ENCODE data around the gene ISLR2.

The ISLR2 gene

DNA sequence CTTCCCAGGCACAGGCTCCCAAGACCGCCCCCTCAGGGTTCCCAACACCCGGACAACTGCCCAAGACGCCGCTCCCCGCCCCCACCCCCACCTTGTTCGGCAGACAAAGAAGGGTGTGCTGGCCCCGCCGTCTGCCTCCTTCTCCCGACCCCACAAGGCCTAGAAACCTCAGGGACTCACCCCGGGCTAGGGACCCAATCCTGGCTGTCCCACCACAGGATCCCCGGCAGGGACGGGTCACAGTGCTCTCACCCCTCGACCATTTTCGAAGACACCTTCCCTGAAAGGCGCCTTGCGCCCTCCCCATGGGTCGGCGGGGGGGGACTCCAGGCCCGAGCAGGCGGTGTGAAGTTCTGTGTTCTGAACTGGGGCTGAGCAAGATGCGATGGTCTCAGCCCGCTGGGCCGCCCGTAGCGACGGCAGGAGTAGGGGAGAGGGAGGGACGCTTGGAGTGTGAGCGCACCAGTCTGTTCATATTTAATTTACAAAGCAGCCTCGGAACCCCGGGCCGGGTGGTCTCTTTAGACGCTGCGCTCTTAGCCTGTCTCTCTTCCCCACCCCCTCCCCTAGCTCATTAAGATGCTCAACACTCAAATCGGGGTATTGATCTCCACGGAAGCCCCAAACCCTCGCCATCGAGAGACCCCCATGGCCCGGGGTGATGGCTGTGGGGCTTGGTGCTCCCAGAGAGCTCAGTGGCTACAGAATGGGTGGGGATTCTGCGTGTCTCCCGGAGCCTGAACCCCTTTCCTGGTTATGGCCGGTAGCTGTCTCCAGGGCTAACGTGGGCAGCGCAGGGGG lies 1.4 kb upstream of the ISLR2 start:
- no peak for DNase-seq (ENCODE audit: low read depth)

DNA sequence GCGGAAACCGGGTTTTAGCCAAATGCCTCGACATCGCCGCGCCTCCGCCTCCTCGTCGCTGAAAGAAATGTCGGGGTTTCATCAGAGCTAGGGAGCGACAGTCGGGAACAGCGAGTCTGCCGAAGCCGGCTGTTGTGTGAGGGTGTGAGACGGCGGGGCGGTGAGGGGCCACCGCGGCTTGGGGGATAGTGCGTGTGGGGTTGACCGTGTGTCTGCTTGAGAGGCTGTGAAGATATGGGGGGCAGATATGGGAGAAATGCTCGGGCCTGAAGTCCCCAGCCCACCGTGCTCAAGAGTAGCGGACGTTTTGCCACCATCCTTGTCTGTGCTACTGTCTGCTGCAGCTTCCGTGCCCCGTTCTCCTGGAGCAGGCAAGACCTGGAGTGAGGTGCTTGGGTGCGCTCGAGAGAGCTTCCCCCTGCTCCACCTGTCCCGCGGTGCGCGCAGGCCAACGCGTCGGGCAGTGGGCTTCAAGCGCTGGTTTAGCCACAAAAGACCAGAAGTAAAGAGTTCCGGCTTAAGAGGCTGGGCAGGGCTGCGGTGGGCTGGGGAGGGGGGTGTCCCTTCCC lies 716 bp upstream of the ISLR2 start:
- no peak for DNase-seq (ENCODE audit: low read depth)

DNA sequence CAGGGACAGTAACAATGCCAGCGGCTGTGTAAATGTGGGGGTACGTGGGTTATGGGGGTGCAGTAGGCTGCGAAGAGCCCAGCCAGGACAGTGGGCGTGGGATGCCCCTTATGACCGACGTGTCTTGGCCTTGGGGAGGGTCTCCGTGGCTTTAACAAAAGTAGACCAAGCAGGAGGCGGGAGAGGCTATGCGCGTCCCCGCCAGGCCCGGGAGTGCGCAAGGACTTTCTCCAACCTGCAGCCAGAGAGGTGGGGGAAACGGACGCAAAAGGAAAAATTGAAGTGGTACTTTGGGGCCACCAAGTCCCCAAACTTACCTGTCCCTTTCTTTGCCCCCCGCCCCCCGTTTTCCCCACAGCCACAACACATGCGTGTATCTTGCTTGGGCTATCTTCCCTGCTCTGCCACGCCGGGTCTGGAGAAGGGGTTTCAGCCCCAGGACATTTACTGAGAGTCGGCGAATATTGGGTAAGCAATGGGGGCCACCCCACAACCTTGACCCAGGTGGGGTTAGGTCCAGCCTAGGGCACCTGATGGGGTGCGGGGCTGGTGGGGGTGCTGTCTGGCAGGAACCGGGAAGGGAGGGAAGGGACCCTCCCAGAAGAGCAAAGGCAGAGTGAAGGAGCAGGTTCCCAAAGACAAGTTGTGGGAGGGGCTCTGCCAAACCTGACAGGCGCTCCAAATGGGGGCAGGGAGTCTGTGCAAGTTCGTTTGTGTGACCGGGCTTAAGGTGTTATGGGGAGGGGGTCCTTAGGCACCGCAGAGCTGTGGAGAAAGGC lies 652 bp downstream of the ISLR2 start:
- no peak for DNase-seq (ENCODE audit: low read depth)

DNA sequence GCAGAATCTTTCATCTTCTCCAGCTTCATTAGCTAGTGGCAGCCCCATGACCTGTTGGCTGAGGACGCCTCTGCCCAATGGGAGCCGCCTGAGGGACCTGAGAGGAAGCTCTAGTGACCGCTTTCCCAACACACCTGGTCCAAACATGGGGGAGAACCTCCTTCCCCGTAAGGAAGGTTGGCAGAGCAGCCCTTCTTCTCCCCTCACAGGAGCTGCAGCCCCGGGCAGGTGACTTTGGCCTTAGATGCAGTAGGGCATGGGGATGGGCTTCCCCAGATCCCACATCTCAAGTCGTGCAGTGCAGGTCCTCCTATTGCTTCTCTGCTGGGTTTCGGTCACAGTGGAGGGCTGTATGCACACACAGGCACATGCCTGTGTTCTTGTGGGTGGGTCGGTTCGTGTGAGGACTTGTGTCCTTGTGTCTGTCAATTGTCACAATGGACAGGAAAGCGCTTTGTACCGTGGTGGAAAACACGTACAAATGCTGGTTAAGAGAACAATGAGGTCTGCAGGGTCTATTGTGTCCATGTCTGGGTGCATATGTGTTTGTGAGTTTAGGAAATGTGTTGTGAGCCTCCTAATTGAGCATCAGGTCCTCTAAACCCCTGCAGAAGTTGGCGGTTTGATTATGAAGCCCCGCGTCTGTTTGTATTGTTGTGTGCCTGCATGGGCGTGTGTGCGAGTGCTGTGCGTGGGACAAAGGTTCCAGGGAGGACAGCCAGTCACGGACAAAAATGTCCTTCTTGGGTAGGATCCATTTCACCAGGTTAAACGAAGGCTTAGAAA lies 1.4 kb downstream of the ISLR2 start:
- DNase-seq (ENCODE audit: low read depth) = no peak

DNA sequence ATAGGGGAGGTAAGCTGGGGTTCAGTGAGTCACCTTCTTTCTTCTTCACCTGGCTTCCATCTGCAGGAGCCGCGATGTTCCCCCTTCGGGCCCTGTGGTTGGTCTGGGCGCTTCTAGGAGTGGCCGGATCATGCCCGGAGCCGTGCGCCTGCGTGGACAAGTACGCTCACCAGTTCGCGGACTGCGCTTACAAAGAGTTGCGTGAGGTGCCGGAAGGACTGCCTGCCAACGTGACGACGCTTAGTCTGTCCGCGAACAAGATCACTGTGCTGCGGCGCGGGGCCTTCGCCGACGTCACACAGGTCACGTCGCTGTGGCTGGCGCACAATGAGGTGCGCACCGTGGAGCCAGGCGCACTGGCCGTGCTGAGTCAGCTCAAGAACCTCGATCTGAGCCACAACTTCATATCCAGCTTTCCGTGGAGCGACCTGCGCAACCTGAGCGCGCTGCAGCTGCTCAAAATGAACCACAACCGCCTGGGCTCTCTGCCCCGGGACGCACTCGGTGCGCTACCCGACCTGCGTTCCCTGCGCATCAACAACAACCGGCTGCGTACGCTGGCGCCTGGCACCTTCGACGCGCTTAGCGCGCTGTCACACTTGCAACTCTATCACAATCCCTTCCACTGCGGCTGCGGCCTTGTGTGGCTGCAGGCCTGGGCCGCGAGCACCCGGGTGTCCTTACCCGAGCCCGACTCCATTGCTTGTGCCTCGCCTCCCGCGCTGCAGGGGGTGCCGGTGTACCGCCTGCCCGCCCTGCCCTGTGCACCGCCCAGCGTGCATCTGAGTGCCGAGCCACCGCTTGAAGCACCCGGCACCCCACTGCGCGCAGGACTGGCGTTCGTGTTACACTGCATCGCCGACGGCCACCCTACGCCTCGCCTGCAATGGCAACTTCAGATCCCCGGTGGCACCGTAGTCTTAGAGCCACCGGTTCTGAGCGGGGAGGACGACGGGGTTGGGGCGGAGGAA lies 2.6 kb downstream of the ISLR2 start:
- no peak for DNase-seq (ENCODE audit: low read depth)

DNA sequence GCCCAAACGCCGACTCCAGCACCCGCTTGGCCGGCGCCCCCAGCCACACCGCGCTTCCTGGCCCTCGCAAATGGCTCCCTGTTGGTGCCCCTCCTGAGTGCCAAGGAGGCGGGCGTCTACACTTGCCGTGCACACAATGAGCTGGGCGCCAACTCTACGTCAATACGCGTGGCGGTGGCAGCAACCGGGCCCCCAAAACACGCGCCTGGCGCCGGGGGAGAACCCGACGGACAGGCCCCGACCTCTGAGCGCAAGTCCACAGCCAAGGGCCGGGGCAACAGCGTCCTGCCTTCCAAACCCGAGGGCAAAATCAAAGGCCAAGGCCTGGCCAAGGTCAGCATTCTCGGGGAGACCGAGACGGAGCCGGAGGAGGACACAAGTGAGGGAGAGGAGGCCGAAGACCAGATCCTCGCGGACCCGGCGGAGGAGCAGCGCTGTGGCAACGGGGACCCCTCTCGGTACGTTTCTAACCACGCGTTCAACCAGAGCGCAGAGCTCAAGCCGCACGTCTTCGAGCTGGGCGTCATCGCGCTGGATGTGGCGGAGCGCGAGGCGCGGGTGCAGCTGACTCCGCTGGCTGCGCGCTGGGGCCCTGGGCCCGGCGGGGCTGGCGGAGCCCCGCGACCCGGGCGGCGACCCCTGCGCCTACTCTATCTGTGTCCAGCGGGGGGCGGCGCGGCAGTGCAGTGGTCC lies 3.5 kb downstream of the ISLR2 start:
- no peak for DNase-seq (ENCODE audit: low read depth)

DNA sequence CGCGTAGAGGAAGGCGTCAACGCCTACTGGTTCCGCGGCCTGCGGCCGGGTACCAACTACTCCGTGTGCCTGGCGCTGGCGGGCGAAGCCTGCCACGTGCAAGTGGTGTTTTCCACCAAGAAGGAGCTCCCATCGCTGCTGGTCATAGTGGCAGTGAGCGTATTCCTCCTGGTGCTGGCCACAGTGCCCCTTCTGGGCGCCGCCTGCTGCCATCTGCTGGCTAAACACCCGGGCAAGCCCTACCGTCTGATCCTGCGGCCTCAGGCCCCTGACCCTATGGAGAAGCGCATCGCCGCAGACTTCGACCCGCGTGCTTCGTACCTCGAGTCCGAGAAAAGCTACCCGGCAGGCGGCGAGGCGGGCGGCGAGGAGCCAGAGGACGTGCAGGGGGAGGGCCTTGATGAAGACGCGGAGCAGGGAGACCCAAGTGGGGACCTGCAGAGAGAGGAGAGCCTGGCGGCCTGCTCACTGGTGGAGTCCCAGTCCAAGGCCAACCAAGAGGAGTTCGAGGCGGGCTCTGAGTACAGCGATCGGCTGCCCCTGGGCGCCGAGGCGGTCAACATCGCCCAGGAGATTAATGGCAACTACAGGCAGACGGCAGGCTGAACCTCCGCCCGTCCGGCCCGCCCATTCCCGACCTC lies 4.1 kb downstream of the ISLR2 start:
- no peak for DNase-seq (ENCODE audit: low read depth)

DNA sequence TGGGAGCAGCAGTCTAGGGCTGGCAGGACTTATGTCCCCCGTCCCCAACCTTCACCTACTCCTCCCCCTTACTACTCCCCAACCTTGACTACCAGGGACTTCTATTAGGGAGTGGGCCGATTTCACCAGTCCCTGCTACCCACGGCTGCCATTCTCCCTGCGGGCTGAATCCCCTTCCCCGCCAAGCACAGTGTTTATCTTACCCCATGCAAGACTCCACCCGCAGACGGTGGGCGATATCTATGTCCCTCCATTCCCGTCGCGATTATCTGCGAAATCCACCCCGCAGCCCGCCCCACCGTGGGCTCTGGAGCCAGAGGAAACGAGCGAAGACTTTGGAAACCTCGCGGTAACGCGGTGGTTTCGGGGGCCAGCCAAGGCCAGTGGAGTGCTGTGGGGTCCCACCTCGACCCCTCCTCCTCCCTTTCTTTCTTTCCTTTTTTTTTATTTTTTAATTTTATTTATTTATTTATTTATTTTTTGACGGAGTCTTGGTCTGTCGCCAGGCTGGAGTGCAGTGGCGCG lies 4.7 kb downstream of the ISLR2 start:
- no peak for DNase-seq (ENCODE audit: low read depth)

DNA sequence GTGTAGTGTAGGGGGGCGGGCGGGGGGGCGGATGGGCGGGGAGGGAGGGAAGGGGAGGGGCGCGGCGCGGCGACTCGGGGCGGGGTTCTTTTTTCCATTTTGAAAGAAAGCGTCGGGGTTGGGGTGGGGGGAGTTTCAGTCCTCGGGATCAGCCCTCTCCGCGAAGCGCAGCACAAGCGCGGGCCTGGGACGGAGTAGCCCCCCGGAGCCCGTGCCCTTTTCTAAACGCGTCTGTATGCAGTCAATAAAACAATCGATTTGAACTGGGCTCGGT lies 6.1 kb downstream of the ISLR2 start:
- no peak for DNase-seq (ENCODE audit: low read depth)

DNA sequence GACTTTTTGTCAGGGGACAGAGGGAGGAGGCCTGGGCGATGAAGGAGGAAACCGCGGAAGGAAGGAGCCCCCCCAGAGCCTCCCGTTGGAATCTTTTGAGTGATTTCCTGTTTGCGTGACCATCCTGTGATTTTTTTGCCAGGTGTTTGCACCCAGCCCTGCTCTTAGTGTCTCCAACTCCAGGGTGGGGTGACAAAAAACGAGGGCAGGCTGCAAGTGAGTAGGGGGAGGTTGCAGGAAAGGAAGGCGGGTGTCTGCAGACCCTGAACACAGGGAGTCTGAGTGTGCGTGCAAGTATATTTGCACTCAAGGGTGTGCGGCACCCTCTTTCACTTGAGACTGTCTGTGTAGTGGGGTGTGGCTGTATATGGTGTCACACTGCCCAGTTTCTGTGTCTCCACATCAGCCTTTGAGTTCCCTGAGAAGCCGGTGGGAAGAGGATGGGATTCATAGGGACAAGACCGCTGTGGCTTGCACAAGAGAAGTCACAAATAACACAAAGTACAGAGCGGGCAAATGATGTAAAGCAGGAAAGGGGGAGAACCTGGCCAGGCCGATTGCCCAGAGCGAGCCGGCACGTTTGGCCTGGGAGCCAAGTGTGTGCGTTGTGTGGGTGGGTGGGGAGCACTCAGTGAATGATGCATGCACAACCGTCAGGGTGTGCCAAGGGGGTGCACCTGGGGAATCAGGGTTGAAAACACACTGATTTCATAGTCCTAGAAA lies 6.6 kb downstream of the ISLR2 start:
- no peak for DNase-seq (ENCODE audit: low read depth)

DNA sequence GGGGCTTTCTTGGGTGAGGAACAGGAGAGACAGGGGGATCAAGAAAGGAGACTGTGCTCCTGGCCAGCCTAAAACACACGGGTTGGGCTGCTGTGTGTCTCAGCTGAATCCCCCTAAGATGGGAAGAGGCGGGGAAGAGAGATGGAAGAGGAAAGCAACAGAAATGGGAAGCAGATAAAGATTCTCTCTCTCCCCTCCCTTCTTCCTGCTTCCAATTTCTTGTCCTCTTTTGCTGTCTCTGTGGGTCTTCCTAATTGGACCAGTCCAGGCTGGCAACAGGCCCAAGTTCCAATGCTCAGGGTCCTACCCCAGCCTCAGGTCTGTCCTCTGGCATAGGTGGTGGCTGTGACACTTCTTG lies 7.1 kb downstream of the ISLR2 start:
- no peak for DNase-seq (ENCODE audit: low read depth)

DNA sequence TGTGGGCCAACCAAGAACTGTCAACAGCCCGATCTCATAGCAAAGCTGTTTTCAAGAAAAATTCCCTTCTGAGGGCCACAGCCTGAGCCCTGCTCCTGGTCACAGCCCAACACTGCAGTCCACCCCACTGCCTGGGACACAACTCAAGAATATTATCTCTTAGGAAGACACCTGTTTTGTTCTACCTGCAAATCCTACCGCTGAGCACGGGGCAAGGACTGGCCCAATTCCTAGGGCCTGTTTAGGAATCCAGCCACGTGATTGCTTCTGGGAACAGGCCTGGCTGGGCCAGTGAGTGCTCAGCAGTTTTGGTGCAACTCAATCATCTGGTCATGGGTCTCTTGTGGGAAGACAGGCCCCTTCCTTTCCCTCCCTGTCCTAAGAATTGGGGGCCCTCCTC lies 8.3 kb downstream of the ISLR2 start:
- no peak for DNase-seq (ENCODE audit: low read depth)

DNA sequence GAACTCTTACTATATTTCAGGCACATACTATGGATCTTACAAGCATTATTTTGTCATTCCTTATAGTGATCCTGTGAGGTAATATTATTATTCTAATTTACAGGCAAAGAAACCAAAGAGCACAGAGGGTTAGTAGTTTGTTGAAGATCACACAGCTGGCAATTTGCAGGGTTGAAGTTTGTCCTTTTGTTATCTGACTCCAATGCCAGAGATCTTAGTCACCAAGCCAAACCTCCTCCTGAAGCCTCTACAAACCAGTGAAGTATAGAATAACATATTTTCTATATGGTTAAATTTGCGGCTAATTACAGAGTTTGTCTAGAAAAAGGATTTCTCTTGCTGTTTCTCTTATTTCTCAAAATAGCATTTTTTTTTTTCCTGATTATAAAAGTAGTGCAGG lies 11.2 kb downstream of the ISLR2 start:
- DNase-seq (ENCODE audit: low read depth) = no peak

DNA sequence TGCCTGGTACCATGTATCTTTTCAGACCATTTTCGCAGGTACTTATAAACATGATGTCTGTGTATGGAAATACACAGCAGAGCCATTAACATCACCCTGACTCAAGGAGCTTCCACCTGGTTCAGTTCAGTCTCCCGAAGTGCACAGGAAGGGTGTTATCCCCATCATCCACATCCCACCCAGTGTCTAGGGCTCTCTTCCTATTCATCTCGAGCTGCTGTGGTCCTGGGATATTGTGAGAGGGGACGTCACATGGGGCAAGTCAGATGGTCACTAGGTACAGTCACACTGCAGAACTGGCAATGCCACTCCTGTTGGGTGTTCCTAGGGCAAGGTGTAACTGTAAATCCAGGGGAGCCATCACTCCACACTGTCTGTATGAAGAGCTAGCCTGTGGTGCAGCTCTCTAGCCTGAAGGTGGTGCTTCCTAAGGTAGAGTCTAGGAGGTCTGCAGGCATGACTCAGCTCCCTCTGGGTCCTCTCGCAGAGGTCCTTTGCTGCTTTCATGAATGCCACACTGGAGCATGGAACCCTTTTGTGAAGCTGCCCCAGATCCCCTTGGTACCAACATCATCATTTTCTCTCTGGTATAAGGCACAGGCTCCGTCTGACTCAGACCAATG lies 13.9 kb downstream of the ISLR2 start:
- no peak for DNase-seq (ENCODE audit: low read depth)

DNA sequence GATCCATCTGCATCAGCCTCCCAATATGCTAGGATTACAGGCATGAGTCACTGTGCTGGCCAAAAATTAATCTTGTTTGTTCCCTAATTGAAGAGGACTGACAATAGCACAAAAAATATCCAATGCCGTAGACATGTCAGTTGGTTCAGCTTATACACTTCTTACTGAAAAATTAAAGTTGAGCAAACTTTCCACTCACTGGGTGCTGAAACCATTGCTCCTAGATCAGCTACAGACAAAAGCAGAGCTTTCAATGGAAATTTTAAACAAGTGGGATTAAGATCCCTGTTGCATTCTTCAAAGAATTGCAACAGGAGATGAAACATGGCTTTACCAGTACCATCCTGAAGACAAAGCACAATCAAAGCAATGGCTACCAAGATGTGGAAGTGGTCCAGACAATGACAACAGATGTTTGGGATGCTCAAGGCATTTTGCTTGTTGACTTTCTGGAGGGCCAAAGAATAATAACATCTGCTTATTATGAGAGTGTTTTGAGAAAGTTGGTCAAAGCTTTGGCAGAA lies 16.0 kb downstream of the ISLR2 start:
- no peak for DNase-seq (ENCODE audit: low read depth)

DNA sequence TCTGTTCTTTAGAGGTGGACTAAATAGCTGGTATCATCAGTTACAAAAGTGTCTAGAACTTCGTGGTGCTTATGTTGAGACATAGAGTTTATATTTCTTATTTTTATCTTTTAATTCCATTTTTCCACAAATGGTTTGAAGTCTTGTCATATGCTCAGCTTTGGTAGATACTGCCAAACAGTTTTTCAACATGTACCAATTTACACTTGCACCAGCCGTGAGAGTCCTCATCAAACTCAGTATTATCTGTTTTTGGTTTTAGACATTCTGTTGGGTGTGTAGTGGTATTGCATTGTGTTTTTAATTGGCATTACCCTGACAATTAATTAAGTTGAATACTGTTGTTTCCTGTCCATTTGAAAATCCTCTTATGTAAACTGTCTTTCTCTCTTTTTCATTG lies 16.7 kb downstream of the ISLR2 start:
- no peak for DNase-seq (ENCODE audit: low read depth)

DNA sequence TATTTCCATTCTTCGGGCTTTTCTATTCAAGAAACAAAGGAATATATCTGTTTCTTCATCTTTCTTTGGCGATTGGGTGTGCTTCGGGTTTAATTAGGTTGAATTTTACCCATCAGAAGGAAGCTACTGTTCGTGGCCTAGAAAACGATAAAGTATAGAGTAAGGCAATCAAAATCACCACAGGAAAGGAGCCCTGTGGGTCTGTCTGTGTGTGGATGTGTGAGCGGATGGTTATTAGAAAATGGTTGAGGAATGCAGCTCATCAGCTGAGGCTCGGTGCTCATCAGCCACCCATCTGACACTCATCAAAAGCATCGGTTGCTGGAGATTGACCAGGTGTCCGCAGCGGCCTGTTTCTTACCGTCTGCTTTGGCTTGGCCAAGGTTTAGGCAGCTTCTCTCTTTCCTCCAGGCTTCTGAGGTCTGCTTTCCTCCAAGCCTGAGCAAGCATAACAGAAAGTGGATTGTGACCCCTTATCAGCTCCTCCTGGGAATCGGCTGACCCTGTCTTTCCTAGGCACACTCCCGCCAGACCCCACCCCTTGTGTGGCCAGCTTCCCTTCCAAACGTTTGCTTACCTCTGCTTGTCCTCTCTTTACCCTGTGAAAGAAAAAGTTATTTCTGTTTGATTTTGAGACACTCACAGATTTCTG lies 25.5 kb downstream of the ISLR2 start:
- DNase-seq (ENCODE audit: low read depth) = no peak

DNA sequence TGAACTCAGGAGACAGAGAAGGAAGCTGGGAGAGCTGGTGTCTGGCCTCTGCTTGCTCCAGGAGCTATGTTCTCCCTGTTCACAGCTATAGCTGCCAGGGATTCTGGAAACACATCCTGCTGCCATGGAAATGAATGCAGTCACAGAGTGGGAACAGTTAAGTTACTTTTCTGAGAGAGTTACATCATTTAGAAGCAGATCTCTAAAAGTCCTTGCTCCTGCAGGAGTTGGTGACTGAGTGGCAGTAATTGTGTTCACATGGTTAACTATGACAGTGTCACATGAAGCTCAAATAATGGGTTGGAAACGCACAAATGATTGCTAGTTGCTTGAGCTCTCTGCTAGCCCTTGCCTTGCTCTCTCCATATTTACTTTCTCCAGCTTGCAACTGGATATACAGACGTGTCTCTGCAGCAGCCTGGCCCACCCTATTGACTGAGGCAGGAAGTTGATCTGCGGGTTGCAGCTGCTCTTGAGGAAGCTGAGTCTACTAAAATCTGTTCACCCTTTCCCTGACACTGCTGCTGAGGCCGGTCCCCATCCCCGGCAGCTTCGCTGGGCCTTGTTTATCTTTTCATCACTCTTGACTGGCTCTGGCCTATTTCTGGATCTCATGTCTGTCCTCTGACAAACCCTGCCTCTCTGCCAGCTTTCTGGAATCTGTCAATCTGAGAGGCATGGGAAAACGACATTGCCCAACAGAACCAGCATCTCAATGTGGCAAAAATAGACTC lies 26.5 kb downstream of the ISLR2 start:
- DNase-seq (ENCODE audit: low read depth) = no peak

Measured in activated gamma-delta T cell treated with anti-CD3 and anti-CD28 coated beads, Interleukin-2, amount 50 U/mL, for 16 hours (primary cell).